CD4-positive, alpha-beta T cell treated with Interleukin-12 subunit alpha and Interleukin-12 subunit beta, for 1 hour (primary cell): Measurements from ENCODE around the gene KAT2B.

Experiments used
- DNase-seq: peaks from one replicate; pipeline ENCODE4 v3.0.0-alpha.2; 2020

KAT2B gene

DNA sequence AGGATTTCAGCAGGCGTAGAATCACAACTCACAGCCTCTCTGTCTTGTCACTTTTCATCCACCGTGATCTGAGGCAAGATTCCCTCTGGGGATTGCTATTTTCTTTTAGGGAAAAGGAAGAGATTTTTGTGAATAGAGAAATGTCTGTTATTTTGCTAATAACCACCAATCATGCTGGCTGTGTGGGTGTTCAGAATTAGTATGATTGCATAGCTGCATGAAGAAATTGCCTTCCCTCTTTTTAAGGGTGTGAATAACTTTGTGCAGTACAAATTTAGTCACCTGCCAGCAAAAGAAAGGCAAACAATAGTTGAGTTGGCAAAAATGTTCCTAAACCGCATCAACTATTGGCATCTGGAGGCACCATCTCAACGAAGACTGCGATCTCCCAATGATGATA is 60.8 kb downstream of the KAT2B start:
- no peak for DNase-seq

GRCh38 chr3:20103731-20104130 is 63.5 kb downstream of the KAT2B start:
- no peak for DNase-seq

DNA sequence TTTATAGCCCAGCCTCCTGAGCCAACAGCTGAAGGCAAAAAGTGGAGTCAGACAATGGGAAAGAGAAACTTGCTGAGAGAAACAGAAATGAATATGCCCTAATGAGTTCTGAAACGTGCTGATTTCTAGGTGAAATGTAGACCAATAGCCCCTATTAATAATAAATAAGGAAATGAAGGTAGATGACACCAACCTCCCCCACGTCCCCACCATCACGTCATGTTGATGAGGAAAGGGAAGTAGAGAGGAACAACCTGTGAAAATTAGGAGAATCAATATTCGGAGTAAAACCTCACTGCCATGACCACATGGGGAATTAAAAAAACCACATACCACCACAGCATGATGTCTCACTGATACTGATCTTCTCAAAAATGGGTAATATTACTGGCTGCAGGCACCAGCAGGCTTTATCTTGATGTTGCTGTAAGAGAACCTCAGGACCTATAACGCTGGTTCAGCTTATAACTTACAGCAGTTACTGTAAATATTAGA is 64.0 kb downstream of the KAT2B start:
- peak; percentile 73 for DNase-seq

DNA sequence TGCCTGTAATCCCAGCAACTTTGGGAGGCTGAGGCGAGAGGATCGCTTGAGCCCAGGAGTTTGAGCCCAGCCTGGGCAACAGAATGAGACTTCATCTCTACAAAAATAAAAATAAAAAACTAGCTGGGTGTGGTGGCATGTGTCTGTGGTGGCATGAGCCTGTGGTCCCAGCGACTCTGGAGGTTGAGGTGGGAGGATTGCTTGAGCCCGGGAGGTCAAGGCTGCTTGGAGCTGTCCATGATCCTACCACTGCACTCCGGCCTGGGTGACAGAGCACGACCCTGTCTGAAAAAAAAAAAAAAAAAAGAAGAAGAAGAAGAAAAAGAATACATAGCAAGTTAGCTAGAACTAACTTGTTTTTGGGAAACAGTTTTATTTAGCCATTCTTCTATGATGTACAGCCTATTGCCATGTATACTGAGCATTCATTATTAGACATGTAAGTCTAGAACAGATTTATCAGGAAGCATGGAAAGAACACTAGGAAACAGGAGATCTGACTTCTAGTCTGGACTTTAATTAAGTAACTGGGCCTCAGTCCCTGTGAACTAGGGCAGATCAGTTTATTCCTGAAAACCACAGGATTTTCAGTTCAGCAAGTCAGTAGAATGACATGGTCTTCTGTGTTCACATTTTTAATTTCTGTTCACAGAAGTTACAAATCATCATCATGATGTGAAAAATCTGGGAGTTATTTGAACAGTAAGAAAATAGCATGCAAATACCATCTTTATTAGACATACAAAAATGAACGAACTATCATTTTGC is 65.5 kb downstream of the KAT2B start:
- no peak for DNase-seq

GRCh38 chr3:20107722-20108121 is 67.5 kb downstream of the KAT2B start:
- no peak for DNase-seq

DNA sequence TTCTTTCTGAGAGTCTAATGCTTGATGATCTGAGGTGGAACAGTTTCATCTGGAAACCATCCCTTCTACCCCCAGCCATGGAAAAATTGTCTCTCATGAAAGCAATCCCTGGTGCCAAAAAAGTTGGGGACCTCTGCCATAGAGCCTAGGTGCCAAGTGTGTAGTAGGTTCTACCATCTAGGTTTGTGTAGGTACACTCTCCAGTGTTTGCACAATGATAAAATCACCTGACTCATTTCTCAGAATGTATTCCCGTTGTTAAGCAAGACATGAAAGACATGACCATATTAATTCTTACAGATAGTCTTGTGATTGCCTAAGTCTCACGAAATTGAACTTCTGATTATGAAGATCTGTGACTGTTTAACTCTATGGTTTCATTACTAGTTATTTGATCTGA is 68.6 kb downstream of the KAT2B start:
- no peak for DNase-seq

DNA sequence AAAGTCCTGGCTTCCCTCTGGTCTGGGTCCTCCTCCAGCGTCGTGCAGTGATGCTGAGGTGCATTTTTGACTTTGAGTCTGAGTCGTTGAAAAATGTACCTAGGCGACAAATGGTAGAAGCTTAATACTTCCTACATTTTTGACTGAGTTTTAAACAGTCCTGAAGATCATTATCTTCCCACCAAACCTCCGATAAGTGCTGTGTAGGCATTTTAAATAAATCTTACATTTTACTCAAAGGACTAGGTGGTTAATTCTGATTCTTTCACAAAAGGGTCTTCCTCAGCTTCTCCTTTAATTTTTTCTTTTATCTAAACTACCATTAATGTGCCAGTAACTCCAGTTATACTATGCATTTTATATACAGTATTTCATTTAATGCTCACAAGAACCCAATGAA is 70.6 kb downstream of the KAT2B start:
- DNase-seq = no peak

DNA sequence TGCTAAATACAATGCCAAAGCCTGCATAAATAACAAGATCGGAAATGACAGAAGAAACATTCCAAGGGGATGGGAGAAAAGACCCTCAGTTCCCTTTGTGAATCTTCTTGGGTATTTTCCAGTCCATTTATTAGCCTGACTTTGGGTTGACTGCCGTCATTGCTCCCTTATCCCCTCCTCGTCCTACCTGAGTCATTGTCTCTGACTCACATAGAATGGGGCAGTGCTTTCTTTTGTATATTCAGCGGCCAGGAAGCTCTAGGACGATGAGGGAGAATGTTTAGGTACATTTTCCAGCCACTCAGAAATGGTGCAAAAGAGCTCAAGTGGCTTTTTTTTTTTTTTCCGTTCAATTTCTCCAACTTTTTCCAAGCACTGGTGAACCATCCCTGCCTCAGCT is 71.6 kb downstream of the KAT2B start:
- no peak for DNase-seq

- no peak for DNase-seq
Measured at GRCh38 chr3:20121088-20121487, 80.8 kb downstream of the KAT2B start.

- no peak for DNase-seq
Measured at GRCh38 chr3:20123131-20123652, 82.9 kb downstream of the KAT2B start.

GRCh38 chr3:20125289-20125688 is 85.0 kb downstream of the KAT2B start:
- no peak for DNase-seq

DNA sequence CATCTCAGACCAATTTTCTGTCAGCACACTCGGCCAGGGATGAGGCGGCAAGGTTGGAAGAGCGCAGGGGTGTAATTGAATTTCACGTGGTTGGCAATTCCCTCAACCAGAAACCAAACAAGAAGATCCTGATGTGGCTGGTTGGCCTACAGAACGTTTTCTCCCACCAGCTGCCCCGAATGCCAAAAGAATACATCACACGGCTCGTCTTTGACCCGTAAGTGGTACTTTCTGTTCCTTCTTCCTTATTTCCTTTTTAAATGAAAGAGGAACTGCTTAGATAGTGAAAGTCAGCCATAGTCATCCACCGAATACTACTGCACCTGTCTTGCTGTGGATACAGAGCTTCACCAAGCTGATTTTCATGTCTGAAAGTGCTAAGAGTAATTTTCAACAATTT is 85.7 kb downstream of the KAT2B start:
- DNase-seq = no peak

GRCh38 chr3:20128358-20128757 is 88.1 kb downstream of the KAT2B start:
- no peak for DNase-seq

- DNase-seq = no peak
Measured at GRCh38 chr3:20130106-20130505, 89.9 kb downstream of the KAT2B start.

DNA sequence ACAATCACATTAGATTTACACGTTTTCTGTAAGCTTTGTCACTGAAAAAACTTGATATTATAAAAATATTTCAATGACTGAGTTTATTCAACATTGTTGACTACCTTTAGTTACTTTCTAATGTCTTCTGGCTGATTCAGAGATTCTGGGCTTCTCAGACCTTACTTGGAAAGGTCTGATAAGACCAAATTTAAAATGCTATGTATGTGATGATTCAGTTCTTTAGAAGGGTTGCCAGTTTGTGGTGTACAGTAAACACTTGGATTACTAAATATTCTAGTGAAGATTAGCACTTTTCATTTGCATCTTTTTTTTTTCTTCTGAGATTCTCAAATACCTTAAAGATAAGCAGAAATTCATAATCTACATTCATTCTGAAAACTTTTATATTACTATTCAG is 96.0 kb downstream of the KAT2B start:
- no peak for DNase-seq

GRCh38 chr3:20137647-20138046 is 97.4 kb downstream of the KAT2B start:
- no peak for DNase-seq

DNA sequence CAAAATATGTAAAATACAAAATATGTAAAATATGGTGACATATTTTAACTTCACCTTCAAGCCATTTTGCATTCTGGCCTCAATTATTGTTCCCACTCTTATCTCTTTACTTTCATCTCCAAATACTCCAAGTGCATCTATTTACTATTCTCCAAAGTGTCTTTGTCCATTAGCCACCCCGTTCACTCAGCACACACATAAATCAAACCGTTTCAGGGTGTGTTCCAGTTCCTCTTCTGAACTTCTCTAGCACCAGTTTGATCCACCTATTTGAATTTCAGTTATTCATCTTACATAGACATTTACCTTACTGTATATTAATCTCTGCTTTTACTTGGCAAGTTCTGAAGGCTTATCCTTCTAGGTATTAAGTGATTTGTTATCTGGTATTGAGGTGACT is 100.6 kb downstream of the KAT2B start:
- no peak for DNase-seq

GRCh38 chr3:20141316-20141715 is 101.1 kb downstream of the KAT2B start:
- DNase-seq = no peak

- DNase-seq = no peak
Measured at GRCh38 chr3:20141851-20142250, 101.6 kb downstream of the KAT2B start.

- no peak for DNase-seq
Measured at GRCh38 chr3:20142517-20142916, 102.3 kb downstream of the KAT2B start.

DNA sequence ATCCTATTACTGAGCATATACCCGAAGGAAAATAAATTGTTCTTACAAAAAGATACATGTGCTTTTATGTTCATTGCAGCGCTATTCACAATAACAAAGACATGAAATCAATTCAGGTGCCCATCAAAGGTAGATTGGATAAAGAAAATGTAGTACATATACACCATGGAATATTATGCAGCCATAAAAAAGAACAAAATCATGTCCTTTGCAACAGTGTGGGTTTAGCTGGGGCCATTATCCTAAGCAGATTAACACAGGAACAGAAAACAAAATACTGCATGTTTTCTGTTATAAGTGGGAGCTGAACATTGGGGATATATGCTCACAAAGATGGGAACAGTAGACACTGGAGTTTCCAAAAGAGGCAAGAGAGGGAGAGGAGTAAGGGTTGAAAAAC is 103.3 kb downstream of the KAT2B start:
- no peak for DNase-seq

- DNase-seq = no peak
Measured at GRCh38 chr3:20145874-20146273, 105.6 kb downstream of the KAT2B start.

GRCh38 chr3:20146301-20146700 is 106.1 kb downstream of the KAT2B start:
- no peak for DNase-seq

DNA sequence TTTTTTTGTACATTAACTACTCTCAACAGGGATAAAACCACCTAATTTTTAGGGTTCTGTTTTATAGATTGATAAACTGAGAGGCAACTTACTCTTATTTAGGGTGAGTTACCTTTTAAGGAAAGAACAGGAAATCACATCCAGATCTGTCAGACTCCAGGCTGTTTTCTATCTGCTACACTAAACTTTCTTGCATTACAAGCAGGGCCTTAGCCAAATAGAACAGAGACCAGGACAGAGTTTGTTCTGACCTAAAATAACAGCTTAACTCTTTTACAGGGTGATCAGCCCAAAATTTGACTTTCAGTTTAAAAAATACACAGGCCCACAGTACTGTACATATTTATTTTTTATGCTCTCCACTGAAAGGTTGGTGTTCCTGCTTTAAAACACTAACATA is 107.1 kb downstream of the KAT2B start:
- no peak for DNase-seq

GRCh38 chr3:20148466-20148865 is 108.2 kb downstream of the KAT2B start:
- DNase-seq = no peak
